Tongue (tissue), 2 donors: ENCODE measurements around the gene ECSCR. TPM values are rescaled to one million over a fixed set of nuclear protein-coding genes. Genes with fewer than 3 reads are reported as not detected.

Experiments used
- DNase-seq: peaks from one replicate; pipeline ENCODE4 v3.0.0-alpha.2; 2015
- total RNA-seq: library from RNA; depleted of rRNA; stranded (reverse); fragments of >200 nt; gene quantifications from one replicate; pipeline ENCODE4 v1.2.3, GENCODE V29; 2014

ECSCR gene
- total RNA-seq, 1 donor from 2014 or later, result 7.9 TPM

DNA sequence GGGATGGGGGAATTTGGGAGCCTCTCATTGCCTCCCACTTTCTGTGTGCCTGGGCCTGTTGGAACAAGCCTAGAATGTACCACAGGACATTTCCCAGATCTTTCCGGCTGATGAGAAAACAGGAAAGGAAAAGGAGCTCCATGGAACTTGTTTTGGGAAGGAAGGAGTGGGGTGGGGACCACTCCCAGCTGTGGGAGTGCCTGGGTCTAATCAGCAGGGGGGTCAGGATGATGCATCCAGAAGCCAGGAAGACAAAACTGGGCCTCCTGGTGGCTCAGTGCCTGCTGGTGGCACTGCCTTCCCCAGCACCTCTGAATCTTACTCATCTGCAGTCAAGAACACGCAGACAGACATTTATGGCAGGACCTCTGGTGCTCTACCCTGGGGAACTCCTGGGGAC lies 11.0 kb upstream of the ECSCR start:
- no peak for DNase-seq

DNA sequence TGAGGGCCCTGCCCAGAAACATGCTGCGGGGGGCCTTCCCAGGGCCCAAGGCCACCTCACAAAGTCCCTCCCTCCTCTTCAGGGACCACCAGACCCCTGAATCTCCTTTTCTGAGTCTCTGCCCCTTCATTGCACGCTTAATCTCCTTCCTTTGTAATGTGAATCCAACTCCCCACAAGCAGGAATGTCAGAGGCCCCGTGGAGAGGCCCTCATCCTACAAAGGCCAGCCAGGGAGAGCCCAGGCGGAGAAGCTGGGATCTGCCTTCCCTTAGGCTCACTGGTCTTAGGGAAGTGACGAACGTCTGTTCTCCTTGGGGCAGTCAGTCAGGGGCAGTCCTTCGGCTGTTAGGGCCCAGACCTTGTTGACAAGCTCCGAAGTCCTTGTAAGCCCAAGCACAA lies 10.6 kb upstream of the ECSCR start:
- DNase-seq, result peak; percentile 62

DNA sequence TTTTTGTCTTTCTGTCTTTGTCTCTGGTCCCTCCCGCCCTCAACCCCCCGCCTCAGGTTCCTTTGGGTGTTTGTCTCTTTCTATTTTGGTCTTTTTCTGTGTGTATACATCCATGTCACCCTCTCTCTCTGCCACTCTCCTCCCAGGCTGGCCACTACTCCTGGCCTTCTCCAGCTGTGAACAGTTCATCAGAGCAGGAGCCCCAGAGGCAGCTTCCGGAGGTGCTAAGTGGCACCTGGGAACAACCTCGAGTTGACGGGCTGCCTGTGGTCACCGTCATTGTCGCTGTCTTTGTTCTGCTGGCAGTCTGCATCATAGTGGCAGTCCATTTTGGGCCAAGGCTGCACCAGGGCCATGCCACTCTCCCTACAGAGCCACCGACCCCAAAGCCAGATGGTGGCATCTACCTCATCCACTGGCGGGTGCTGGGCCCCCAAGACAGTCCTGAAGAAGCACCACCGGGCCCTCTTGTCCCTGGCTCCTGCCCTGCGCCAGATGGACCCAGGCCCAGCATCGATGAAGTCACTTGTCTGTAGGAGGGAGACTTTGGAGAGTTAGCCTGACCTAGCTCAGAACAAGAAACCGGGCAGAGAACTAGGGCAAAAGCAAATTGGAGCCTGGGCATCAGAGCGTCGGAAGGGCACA lies 10.0 kb upstream of the ECSCR start:
- no peak for DNase-seq

DNA sequence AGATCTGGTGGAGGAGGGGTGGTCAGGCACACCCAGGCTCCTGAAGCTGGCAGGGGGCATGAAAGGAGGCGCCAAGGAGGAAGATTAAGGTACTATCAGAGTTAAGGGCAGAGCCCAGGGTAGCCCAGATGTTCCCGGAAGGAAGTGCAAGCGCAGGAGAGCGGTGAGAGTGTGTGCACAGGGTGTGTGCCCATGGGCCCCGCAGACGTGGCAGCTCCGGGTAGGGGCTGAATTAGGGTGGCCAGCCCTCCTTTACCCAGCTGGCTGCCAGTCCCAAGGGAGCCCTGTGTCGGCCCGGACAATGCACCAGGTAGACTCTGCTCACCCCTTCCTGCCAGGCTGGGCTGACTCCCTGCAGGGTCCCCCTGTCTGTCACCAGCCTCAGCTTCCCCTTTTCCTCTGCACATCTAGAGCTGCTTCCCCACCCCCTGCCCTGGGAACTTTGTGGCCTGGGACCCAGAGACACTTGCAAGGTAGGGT lies 8.3 kb upstream of the ECSCR start, which contains the start of gene SMIM33:
Gene SMIM33, plus strand, starts transcription at position 184 of the 480 bp plus-strand sequence. Its CDS starts 118 bp downstream, at position 302.
- no peak for DNase-seq

DNA sequence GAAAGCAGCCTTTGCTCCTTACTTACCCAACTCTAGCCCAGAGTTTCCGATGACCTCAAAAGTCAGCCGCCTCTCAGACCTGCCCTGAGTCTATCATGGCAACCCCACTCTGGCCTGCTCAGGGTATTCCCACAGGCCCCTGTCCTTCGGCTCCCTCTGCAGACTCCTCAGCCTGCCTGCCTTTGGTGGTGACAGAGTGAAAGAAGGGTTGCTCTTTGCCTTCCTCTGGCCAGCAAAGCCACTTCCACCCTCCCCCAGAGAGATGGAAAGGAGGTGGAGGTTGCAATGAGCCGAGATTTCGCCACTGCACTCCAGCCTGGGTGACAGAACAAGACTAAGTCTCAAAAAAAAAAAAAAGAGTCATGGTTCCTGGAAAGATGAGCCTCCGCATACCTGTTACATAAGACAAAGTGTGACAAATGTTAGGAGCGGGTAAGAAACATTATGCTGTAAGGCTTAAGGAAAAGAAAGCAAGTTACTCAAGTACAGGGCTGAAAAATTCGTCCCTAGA lies 5.9 kb upstream of the ECSCR start:
- no peak for DNase-seq

DNA sequence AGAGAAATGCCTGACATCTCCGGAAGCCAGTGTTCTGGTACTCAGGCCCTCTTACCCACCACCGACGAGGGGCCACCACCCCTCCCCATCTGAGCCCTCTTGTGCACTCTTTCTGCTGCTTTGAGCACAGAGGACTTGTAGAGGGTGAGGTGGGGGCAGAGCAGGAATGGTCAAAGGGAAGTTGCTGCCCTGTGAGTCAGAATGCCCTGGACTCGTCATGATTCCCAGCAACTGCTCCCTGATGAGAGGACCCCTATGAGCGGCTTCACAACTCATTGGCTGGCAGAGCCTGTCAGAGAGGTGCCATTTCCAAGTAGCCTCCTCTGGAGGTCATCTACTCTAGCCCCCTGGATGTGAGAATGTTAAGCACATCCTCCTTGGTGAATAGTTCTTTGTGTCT lies 845 bp downstream of the ECSCR start:
- no peak for DNase-seq

DNA sequence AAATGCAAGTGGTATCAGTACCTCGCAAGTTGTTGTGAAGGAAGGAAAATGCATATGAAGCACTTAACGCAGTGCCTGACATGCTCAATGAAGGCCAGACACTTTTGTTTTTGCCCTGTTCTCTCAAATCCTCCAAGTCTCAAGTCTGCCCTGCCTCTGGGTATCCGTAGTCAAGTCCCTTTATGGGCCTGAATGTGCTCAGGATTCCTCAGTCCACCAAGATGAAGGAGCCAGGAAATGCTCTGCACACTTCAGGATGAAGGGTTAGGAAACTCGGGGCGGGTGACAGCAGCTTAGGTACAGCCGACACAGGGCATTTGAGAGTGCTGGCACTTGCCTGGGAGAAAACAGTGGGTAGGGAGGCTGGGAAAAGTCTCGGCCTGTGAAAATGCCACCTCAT lies 1.4 kb downstream of the ECSCR start:
- no peak for DNase-seq

DNA sequence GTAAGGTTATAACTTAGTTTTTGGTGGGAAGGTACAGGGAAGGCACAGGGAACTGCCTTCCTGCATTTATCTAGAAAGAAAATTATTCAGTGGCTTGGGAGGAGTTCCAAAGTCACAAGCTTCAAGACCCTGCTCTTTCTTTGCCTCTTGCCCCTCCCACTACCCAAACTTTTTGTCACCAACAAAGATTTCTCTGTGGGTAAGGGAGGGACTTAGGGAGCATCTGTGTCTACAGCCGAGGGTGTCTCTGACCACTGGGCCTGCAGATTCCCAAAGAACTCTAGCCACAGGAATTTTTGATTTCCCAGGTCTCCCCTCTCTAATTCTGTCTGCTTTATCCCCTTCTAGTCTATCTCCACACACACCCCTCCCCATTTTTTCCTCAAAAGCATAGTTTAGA lies 2.1 kb downstream of the ECSCR start:
- DNase-seq, result no peak

DNA sequence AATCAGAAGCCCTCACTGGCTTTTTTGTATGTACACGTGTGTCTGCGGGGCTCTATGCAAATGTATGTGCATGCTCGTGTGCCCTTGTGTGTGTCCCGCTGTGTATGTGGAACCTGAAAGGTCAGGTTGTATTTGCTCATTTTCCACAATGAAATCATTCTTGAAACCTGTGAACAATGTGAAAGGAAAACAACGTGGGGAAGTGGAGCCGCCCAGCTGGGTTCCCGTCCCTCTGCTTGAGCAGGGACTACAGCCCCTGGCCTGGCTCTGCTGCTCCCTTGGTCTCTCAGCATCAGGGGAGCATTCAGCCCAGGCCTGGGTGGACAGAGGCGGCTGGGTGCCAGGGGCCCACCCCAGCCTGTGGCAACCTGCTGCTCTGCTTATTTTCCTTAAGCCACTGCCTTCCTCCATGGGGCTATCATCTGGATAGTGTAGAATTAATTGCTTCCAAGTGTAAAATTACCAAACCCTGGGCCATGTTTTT lies 3.0 kb downstream of the ECSCR start:
- DNase-seq, result no peak

DNA sequence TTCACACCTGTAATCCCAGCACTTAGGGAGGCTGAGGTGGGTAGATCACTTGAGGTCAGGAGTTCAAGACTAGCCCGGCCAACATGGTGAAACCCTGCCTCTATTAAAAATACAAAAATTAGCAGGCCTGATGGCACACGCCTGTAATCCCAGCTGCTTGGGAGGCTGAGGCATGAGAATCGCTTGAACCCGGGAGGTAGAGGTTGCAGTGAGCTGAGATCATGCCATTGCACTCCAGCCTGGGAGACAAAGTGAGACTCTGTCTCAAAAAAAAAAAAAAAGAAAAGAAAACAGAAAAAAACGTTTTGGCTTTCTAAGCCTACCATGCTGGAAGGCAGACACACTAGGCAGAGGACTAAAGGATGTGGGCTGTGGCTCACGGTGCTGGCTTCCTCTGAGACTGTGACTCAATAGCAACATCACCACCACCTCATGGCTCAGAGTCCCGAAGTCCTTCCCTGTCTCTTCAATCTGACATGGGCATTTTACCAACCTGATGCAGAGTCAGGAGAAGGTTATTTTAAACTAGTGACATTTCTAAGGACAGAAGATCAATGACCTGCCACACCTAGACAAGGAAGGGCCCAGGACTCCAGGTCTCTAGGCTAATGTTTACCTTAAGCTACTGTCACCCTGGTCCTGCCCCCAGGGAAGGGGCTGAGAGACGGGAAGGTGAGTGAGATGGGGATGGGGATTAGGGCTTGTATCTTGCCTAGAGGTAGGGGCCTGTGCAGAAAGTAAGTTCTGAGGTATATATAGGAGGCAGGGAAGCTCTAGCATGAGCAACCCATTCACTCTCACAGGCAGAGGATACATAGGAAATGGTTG lies 3.7 kb downstream of the ECSCR start:
- DNase-seq, result no peak

DNA sequence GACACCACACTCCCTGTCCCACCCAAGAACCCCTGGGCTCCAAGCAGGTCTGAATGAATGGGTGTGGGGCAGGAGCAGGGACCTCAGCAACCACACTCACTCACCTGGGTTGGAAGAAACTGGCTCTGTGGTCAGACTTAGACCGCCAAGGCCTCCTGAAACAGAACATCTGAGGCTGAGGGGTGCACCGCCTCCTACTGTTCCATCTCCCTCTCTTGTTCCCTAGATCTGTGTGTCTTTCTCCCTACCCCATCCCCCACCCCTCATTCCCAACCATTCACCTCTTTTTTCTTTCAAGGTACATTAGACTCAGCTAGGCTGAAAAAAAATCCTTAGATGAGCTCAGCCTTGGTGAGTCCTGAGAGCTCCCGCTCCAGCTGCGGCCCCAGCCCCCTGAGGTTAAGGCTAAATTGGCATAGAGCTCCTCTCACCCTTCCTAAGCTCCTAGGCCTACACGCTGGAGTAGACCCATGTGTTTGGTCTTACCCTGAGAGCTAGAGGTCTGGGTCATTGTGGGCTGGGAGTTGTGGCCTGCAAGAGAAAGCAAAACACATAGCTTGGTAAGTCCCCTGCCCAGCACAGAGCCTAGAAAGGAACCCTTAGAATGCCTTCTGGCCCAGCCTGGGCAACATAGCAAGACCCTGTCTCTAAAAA lies 4.8 kb downstream of the ECSCR start:
- no peak for DNase-seq

DNA sequence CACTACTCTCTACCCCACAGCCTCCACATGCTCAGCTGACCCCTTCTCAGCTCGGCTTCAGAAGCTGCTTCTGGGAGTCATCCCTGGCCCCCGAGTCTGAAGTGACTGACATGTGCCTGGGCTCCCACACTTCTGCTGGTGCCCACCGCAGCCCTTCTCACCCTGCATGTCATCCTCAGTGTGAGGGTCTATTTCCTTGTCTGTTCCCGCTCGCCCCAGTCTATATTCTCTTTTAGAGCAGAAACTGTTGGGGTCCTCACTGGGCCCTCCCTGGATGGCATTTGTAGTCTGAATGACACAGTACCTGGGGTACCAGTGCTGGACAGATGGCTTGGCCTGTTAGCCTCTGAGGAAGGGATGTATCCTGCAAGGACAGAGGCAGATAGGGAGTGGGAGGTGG lies 5.3 kb downstream of the ECSCR start:
- no peak for DNase-seq

DNA sequence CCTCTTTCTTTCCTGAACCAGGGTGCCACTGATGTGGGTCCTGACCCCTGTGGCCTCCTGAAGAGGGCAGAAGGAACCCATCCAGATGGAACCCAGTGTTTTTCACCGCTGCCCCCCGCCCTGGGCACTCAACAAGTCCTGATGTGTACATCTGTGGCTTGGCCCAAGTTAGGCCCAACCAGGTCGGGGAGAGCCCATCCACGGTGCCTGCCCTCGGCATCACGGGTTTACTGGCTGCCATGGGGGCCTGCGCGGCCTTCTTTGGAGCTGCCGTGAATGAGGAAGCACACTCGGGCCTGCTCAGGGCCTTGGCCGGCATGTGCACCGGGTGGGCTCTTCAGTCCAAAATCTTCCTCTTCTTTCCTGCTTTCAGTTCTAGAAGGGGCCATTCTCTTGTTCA lies 5.8 kb downstream of the ECSCR start:
- DNase-seq, result no peak

DNA sequence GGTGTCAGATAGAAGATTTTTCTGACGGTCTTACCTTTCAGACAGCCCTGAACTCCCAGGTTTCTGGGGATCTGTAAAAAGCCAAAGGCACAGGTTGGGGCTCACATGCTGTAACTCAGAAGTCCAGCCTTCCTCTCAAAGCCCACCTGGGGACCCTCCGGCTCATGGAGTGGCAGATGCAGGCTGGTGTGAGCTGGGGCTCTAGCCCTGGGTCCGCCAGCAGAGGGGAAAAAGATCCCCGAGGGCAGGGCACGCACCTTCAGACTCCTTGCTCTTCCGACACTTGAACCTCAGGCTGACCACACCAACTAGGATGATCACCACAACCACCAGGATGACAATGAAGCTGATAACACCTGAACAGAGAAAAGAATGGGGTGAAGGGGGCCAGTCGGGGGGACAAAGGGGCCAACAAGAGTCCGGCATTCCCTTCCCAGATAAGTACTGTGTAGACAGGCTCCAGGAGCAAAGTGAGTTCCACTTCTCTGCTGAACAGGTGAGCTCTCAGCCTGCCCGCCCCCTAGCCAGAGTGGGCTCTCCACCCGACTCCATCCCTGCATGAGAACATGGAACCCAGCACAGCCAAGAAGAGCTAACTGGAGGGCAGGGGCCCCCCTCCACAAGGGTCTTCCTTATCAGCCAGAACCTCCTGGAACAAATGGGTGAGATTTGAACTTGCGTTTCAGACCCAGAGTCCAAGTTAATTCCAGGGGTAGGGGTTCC lies 7.8 kb downstream of the ECSCR start:
- DNase-seq, result no peak

DNA sequence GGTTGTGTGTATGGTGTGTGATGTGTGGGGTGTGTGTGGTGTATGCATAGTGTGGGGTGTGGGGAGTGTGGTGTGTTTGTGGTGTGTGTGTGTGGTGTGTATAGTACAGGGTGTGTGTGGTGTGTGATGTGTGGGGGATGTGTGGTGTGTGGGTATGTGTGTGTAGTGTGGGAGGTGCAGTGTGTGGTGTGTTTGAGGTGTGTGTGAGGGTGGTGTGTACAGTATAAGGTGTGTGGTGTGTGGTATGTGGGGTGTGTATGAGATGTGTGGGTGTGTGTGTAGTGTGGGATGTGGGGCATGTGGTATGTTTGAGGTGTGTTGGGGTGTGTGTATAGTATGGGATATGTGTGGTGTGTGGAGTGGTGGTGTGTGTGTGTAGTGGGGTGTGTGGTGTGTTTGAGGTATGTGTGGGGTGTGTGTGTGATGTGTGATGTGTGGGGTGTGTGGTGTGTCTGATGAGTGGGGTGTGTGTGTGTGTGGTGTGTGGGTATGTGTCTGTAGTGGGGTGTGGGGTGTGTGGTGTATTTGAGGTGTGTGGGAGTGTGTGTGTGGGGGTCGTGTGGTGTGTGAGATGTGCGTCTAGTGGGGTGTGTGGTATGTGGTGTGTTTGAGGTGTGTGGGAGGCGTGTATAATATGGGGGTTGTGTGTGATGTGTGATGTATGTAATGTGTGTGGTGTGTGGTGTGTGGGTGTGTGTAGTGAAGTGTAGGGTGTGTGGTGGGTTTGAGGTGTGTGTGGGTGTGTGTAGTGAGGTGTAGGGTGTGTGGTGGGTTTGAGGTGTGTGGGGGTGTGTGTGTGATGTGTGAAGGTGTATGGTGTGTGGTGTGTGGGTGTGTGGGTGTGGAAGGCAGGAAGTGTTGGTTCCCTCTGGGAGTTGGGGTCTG lies 8.6 kb downstream of the ECSCR start:
- DNase-seq, result no peak

DNA sequence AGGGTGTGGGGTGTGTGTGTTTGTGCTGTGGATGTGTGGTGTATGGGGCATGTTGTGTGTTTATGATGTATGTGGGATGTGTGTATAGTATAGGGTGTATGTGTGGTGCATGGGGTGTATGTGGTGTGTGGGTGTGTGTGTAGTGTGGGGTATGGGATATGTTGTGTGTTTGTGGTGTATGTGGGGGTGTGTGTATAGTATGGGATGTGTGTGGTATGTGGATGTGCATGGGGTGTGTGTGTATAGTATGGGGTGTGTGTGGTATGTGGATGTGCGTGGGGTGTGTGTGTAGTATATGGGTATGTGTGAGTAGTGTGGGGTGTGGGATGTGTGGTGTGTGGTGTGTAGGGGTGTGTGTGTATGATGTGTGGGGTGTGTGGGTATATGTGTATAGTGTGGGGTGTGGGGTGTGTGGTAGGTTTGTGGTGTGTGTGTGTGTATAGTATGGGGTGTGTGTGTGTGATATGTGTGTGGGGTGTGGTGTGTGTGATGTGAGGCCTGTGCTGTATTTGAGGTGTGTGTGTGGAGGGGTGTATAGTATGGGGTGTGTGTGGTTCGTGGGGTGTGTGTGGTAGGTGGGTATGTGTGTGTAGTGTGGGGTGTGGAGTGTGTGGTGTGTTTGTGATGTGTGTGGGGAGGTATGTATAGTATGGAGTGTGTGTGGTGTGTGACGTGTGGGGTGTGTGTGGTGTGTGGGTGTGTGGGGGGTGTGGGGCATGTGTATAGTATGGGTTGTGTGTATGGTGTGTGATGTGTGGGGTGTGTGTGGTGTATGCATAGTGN lies 10.5 kb downstream of the ECSCR start:
- no peak for DNase-seq

DNA sequence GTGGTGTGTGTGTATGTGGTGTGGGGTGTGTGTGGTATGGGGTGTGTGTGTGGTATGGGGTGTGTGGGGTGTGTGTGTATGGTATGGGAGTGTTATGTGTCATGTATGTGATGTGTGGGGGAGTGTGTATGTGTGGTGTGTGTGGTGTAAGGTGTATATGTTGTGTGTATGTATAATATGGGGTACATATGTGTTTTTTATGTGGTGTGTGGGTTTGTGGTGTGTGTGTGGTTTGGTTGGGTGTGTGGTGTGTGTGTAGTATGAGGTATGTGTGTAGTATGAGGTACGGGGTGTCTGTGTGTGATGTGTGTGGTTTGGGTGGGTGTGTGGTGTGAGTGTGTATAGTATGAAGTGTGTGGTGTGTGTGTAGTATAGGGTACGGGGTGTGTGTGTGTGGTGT lies 11.4 kb downstream of the ECSCR start:
- no peak for DNase-seq

DNA sequence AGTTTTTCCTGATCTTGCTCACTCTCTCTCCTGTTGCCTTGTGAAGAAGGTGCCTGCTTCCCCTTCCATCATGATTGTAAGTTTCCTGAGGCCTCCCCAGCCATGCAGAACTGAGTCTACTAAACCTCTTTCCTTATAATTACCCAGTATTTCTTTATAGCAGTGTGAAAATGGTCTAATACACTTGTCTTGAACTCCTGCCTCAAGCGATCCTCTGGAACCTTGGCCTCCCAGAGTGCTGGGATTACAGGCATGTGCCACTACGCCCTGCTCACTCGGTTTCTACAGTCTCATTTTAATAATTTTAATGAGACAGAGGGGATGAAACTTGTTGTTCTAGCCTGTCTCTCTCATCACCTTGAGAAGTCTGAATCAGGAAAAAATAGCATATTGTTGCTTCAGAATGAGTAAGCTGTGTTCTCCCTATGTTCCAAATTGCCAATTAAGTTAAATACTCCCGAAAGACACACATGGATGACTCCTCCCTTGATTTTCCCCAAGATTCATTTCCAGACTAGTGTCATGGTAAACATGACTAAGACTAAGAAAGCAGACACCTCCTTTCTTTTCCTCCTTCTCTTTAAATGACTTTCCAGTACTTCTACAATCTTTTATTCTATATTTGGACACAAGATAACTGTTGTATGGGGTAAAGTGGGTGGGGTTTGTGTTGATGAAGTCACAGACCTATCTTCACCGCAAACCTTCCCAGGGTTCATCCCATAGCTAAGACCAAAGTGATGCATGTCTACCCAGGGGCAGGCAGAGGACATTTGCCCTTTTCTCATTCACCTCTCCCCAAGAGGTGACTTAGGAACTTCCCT lies 15.4 kb downstream of the ECSCR start:
- no peak for DNase-seq
